WTC11 (cell line): Measurements from ENCODE around the gene SMARCAD1.

Experiments used
- CREB1 ChIP-seq: sonication (generic); formaldehyde crosslinking; IDR thresholded peaks from 2 replicates; pipeline ENCODE4 v1.8.0; 2023; ENCODE audit warnings: mild to moderate bottlenecking, missing genetic modification reagents
- CTCF ChIP-seq: fragments of 200-600 bp; IDR thresholded peaks from 2 replicates; pipeline ENCODE4 v1.8.0; 2022; ENCODE audit warnings: antibody characterized with exemption
- ESRRA ChIP-seq: sonication (generic); formaldehyde crosslinking; IDR thresholded peaks from 2 replicates; pipeline ENCODE4 v1.8.1; 2022; ENCODE audit warnings: mild to moderate bottlenecking, missing genetic modification reagents, borderline replicate concordance
- GTF2I ChIP-seq: fragments of 250-450 bp; sonication (Bioruptor Pico); conservative IDR thresholded peaks from 2 replicates; pipeline ENCODE4 v1.4.0; 2021; ENCODE audit warnings: mild to moderate bottlenecking
- IRF1 ChIP-seq: sonication (generic); formaldehyde crosslinking; IDR thresholded peaks from 2 replicates; pipeline ENCODE4 v1.8.0; 2023; ENCODE audit warnings: missing genetic modification reagents
- MAX ChIP-seq: sonication (generic); formaldehyde crosslinking; IDR thresholded peaks from 2 replicates; pipeline ENCODE4 v1.8.0; 2022; ENCODE audit warnings: mild to moderate bottlenecking, missing genetic modification reagents
- MXD4 ChIP-seq: fragments of 250-450 bp; sonication (Bioruptor Pico); IDR thresholded peaks from 2 replicates; pipeline ENCODE4 v1.8.0; 2021; ENCODE audit warnings: mild to moderate bottlenecking, moderate library complexity, borderline replicate concordance
- NFATC4 ChIP-seq: fragments of 250-450 bp; sonication (Bioruptor Pico); IDR thresholded peaks from 2 replicates; pipeline ENCODE4 v1.9.0; 2021; ENCODE audit warnings: mild to moderate bottlenecking
- SMAD3 ChIP-seq: sonication (generic); formaldehyde crosslinking; IDR thresholded peaks from 2 replicates; pipeline ENCODE4 v1.8.0; 2022; ENCODE audit warnings: missing genetic modification reagents, mild to moderate bottlenecking, borderline replicate concordance
- TF ChIP-seq, protein P1 (sequence below): sonication (generic); formaldehyde crosslinking; IDR thresholded peaks from 2 replicates; pipeline ENCODE4 v1.8.1; 2023; ENCODE audit warnings: mild to moderate bottlenecking, missing genetic modification reagents, moderate library complexity
- TF ChIP-seq, protein P2 (sequence below): sonication (generic); formaldehyde crosslinking; IDR thresholded peaks from 2 replicates; pipeline ENCODE4 v1.8.1; 2022; ENCODE audit warnings: missing genetic modification reagents, borderline replicate concordance
- TF ChIP-seq, protein P3 (sequence below): sonication (generic); formaldehyde crosslinking; IDR thresholded peaks from 2 replicates; pipeline ENCODE4 v1.8.1; 2023; ENCODE audit warnings: mild to moderate bottlenecking, moderate library complexity, missing genetic modification reagents

GRCh38 chr4:94160774-94161173, 46.9 kb upstream of the SMARCAD1 start:
- TF ChIP-seq ESRRA (CRISPR knock-in tag) (no peak), CTCF (no peak), GTF2I (CRISPR knock-in tag) (no peak), MXD4 (CRISPR knock-in tag) (no peak), MAX (CRISPR knock-in tag) (no peak), IRF1 (CRISPR knock-in tag) (no peak), CREB1 (CRISPR knock-in tag) (no peak), SMAD3 (CRISPR knock-in tag) (no peak), NFATC4 (no peak)
- TF ChIP-seq, protein P1, sequence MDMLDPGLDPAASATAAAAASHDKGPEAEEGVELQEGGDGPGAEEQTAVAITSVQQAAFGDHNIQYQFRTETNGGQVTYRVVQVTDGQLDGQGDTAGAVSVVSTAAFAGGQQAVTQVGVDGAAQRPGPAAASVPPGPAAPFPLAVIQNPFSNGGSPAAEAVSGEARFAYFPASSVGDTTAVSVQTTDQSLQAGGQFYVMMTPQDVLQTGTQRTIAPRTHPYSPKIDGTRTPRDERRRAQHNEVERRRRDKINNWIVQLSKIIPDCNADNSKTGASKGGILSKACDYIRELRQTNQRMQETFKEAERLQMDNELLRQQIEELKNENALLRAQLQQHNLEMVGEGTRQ (CRISPR knock-in tag): no peak
- TF ChIP-seq, protein P2, sequence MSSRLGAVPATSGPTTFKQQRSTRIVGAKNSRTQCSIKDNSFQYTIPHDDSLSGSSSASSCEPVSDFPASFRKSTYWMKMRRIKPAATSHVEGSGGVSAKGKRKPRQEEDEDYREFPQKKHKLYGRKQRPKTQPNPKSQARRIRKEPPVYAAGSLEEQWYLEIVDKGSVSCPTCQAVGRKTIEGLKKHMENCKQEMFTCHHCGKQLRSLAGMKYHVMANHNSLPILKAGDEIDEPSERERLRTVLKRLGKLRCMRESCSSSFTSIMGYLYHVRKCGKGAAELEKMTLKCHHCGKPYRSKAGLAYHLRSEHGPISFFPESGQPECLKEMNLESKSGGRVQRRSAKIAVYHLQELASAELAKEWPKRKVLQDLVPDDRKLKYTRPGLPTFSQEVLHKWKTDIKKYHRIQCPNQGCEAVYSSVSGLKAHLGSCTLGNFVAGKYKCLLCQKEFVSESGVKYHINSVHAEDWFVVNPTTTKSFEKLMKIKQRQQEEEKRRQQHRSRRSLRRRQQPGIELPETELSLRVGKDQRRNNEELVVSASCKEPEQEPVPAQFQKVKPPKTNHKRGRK (CRISPR knock-in tag): no peak
- TF ChIP-seq, protein P3, sequence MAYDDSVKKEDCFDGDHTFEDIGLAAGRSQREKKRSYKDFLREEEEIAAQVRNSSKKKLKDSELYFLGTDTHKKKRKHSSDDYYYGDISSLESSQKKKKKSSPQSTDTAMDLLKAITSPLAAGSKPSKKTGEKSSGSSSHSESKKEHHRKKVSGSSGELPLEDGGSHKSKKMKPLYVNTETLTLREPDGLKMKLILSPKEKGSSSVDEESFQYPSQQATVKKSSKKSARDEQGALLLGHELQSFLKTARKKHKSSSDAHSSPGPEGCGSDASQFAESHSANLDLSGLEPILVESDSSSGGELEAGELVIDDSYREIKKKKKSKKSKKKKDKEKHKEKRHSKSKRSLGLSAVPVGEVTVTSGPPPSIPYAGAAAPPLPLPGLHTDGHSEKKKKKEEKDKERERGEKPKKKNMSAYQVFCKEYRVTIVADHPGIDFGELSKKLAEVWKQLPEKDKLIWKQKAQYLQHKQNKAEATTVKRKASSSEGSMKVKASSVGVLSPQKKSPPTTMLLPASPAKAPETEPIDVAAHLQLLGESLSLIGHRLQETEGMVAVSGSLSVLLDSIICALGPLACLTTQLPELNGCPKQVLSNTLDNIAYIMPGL (CRISPR knock-in tag): no peak
